HG03558 (cell line): ENCODE results near the gene POLR1H.

Experiments
- ATAC-seq: cut with Tn5 transposase; IDR thresholded peaks from one replicate; pipeline ENCODE4 v1.9.1; 2021; ENCODE audit warnings: moderate number of reproducible peaks; ENCODE audit not compliant: unreplicated experiment; ENCODE audit errors: extremely low read depth

Gene POLR1H

GRCh38 chr6:30060606-30061091, 416 bp upstream of the POLR1H start:
- no peak for ATAC-seq

DNA sequence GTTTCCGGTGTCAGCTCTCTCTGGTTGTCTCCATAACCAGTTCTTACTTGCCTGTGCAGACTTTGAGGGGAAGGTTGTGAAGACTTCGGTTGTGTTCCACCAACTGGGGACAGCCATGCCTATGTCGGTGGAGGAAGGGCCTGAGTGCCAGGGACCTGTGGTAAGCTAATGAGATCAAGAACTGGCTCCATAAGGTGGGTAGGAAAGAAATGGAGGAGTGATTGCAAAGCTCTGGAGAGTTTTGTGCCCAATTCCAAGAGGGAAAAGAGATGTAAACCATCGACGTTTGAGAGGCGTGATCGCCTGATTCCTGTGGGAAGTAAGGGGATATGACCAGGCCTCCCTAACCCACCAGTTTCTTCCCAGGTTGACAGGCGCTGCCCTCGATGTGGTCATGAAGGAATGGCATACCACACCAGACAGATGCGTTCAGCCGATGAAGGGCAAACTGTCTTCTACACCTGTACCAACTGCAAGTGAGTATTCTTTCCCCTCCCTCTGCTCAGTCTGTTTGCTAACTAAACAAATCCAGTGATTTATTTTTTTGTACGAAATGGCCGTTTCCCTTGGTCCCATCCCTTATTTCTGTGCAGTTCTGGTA, 893 bp downstream of the POLR1H start:
- ATAC-seq: no peak

GRCh38 chr6:30062471-30063178, 1.6 kb downstream of the POLR1H start:
- no peak for ATAC-seq

- ATAC-seq: no peak
Observed at GRCh38 chr6:30063315-30063714, 2.2 kb downstream of the POLR1H start.

- ATAC-seq: no peak
Observed at GRCh38 chr6:30066082-30066481, 5.0 kb downstream of the POLR1H start.

GRCh38 chr6:30066577-30067459, 5.8 kb downstream of the POLR1H start, which contains the start of gene PPP1R11:
Gene PPP1R11 (plus strand): TSS chr6:30067198. CDS start chr6:30067411, 213 bp downstream.
- peak; percentile 63 for ATAC-seq

- ATAC-seq: no peak
Observed at GRCh38 chr6:30067460-30068139, 6.5 kb downstream of the POLR1H start.

- ATAC-seq: no peak
Observed at GRCh38 chr6:30071081-30071818, 10.2 kb downstream of the POLR1H start.

GRCh38 chr6:30071858-30072257, 10.8 kb downstream of the POLR1H start:
- no peak for ATAC-seq

DNA sequence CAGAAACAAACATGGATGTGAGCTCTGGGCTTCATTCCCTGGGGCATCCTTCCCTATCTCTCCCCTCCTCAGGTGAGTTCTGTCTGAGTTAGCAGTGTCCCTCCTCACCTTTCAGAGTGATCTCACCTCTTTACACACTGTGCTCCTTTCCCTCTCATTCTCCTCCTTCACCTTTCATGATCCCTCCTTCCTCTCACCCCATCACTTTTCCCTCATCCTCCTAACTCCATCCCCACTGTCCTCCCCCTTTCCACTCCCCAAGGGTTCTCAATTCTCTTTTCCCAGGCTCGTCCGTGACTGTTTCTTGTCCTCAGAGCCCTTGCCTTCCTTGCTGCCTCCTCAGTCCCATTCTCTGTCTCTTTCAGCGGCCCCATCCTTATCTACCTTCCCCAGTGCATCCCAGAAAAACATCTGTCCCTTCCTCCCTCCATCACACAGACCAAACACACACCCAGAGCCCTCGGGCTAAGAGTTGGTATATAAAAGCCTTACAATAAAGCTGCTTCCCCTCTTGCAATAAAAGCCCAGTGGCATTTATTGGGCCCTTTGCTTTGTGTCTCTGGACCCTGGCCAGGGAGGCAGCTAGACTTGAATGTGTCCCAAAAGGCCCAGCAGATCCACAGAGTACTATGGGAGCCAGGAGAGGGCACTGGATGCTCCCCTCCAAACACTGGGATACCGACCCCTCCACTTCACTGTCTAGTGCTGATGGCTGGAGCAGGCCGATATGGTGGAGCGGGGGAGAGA, 12.6 kb downstream of the POLR1H start:
- no peak for ATAC-seq

DNA sequence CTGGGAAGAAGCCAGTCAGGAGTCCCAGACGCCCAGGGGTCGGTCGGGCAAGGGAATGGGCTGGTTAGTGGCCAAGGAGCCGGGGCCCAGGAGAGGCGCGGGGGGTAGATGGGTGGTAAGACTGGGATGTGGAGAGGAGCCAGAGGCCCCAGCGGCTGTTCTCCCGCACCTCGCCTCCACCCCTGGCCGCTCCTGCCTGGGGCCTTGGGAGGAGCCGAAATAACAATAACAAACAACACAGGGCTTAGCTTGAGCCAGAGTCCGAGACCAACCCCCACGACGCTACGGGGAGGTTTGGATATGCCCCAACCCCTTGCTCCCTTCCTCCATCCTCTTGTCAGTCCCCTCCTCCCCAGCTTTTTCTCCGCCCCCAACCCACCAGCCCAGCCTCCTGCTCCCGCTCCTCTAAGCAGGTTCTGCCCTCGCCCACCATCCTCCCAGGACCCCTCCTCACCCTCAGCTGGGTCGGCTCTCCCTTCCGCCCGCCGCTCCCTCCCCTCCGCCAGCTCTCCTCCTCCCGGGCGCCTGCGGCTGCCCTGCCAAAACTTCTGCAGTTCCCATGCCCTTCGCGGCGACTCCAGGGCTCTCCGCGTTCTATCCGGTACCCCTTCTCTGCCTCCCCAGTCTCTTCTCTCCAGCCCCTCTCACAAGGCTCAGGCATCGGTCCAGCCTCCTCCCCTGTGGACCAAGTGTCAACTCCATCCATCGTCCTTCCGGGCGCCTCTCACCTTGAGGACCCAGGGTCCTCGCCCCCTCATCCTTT, 13.4 kb downstream of the POLR1H start:
- ATAC-seq: no peak

- no peak for ATAC-seq
Observed at GRCh38 chr6:30075094-30075789, 14.2 kb downstream of the POLR1H start, which contains the start of gene RNF39. Gene RNF39 (minus strand): TSS chr6:30075769. CDS start chr6:30075585, 184 bp downstream.

GRCh38 chr6:30075790-30076732, 15.0 kb downstream of the POLR1H start:
- no peak for ATAC-seq

- no peak for ATAC-seq
Observed at GRCh38 chr6:30077218-30077617, 16.2 kb downstream of the POLR1H start.

GRCh38 chr6:30087876-30088275, 26.8 kb downstream of the POLR1H start:
- no peak for ATAC-seq

- no peak for ATAC-seq
Observed at GRCh38 chr6:30091577-30092381, 30.7 kb downstream of the POLR1H start.
